Fibroblast of peridontal ligament (primary cell): ENCODE data around the gene PCNT.
"Not testable (repeated sequence)": the region's sequence is repeated elsewhere in the genome, so short reads cannot be mapped to it uniquely, and the experiment has no call there.

Experiments used
- DNase-seq: peaks from one replicate; pipeline ENCODE4 v3.0.0-alpha.2; 2010; ENCODE audit errors: extremely low read depth

The PCNT gene

GRCh38 chr21:46308431-46308830, 15.5 kb upstream of the PCNT start:
- no peak for DNase-seq

GRCh38 chr21:46310260-46310659, 13.7 kb upstream of the PCNT start:
- not testable (repeated sequence) for DNase-seq

GRCh38 chr21:46311568-46311967, 12.4 kb upstream of the PCNT start:
- no peak for DNase-seq

- DNase-seq = no peak
These were observed 11.0 kb upstream of the PCNT start for GRCh38 chr21:46312949-46313348.

GRCh38 chr21:46314441-46315020, 9.4 kb upstream of the PCNT start:
- no peak for DNase-seq

GRCh38 chr21:46316708-46317324, 7.1 kb upstream of the PCNT start:
- no peak for DNase-seq

- DNase-seq = no peak
These were observed 6.1 kb upstream of the PCNT start for GRCh38 chr21:46317710-46318463.

- no peak for DNase-seq
These were observed 5.5 kb upstream of the PCNT start for GRCh38 chr21:46318464-46318845.

- no peak for DNase-seq
These were observed 4.8 kb upstream of the PCNT start for GRCh38 chr21:46319186-46319585.

- DNase-seq = no peak
These were observed 3.6 kb upstream of the PCNT start for GRCh38 chr21:46320331-46320801.

- DNase-seq = peak; percentile 23
These were observed 1.4 kb upstream of the PCNT start for GRCh38 chr21:46322351-46323226.

- DNase-seq = no peak
These were observed 688 bp upstream of the PCNT start for GRCh38 chr21:46323227-46323709.

- peak; percentile 61 for DNase-seq
These were observed 575 bp downstream of the PCNT start for GRCh38 chr21:46324390-46325072.

GRCh38 chr21:46325073-46325912, 1.3 kb downstream of the PCNT start:
- peak; percentile 17 for DNase-seq

GRCh38 chr21:46326110-46326703, 2.3 kb downstream of the PCNT start:
- DNase-seq = no peak

GRCh38 chr21:46327711-46328110, 3.8 kb downstream of the PCNT start:
- no peak for DNase-seq

GRCh38 chr21:46328151-46328550, 4.2 kb downstream of the PCNT start:
- DNase-seq = no peak

- DNase-seq = no peak
These were observed 5.8 kb downstream of the PCNT start for GRCh38 chr21:46329796-46330195.

GRCh38 chr21:46334351-46335140, 10.6 kb downstream of the PCNT start:
- DNase-seq = no peak
